OCI-LY3 (cell line): ENCODE data around the gene ESR1.

Experiments used
- H2AFZ ChIP-seq: fragments of 200-600, 300-600 bp; shearing (Covaris generic); 2 replicates; pipeline ENCODE4 v1.6.0; 2014; ENCODE audit warnings: antibody characterized with exemption, low read depth, low read length
- H3K27ac ChIP-seq: fragments of 200-600, 300-600 bp; sonication (generic); 2 replicates; pipeline ENCODE4 v1.5.1; 2014; ENCODE audit warnings: mild to moderate bottlenecking, low read length, moderate library complexity, mixed read lengths
- H3K27me3 ChIP-seq: fragments of 200-600, 300-600 bp; sonication (generic); 2 replicates; pipeline ENCODE4 v1.6.1; 2014; ENCODE audit warnings: low read depth, low read length, mixed read lengths
- H3K36me3 ChIP-seq: fragments of 200-600, 300-600 bp; sonication (generic); replicated peaks from 2 replicates; pipeline ENCODE3; 2014; ENCODE audit warnings: low read depth, low read length, mixed read lengths
- H3K4me1 ChIP-seq: fragments of 300-600, 200-600 bp; sonication (generic); 2 replicates; pipeline ENCODE4 v1.6.1; 2014; ENCODE audit warnings: low read length, mixed read lengths
- H3K4me2 ChIP-seq: fragments of 200-600, 300-600 bp; sonication (generic); 2 replicates; pipeline ENCODE4 v1.6.1; 2014; ENCODE audit warnings: low read length, mixed read lengths
- H3K4me3 ChIP-seq: fragments of 300-600, 200-600 bp; sonication (generic); 2 replicates; pipeline ENCODE4 v1.5.1; 2014; ENCODE audit warnings: antibody characterized with exemption, mild to moderate bottlenecking, low read length, moderate library complexity
- H3K79me2 ChIP-seq: fragments of 300-600, 200-600 bp; shearing (Covaris generic); 2 replicates; pipeline ENCODE4 v1.6.1; 2014; ENCODE audit warnings: mild to moderate bottlenecking, low read length, mixed read lengths
- H3K9ac ChIP-seq: fragments of 300-600, 200-600 bp; shearing (Covaris generic); 2 replicates; pipeline ENCODE4 v1.6.0; 2014; ENCODE audit warnings: mild to moderate bottlenecking, low read length, moderate library complexity
- H3K9me3 ChIP-seq: fragments of 200-600, 300-600 bp; shearing (Covaris generic); 2 replicates; pipeline ENCODE4 v1.6.1; 2014; ENCODE audit warnings: low read length, mixed read lengths; ENCODE audit not compliant: insufficient read depth
- H4K20me1 ChIP-seq: fragments of 200-600, 300-600 bp; sonication (generic); 2 replicates; pipeline ENCODE4 v1.6.1; 2016; ENCODE audit warnings: low read length, mixed read lengths; ENCODE audit not compliant: insufficient read depth
- CTCF ChIP-seq: fragments of 200-600, 300-600 bp; sonication (generic); IDR thresholded peaks from 2 replicates; pipeline ENCODE4 v1.5.1; 2014; ENCODE audit warnings: antibody characterized with exemption, low read length, low read depth
- EZH2phosphoT487 ChIP-seq: fragments of 200-600 bp; shearing (Covaris generic); IDR thresholded peaks from 2 replicates; pipeline ENCODE4 v1.6.1; 2018; ENCODE audit warnings: antibody characterized with exemption, mixed run types, low read depth

ESR1 gene

GRCh38 chr6:151998784-151999183, 191.3 kb downstream of the ESR1 start:
- H2AFZ ChIP-seq: no peak overlapping the region
- H3K27ac ChIP-seq: no peak overlapping the region
- H3K36me3 ChIP-seq: no peaks in the 10 kb centered on the region
- H3K79me2 ChIP-seq: no peaks in the 10 kb centered on the region
- TF ChIP-seq CTCF: no peak
- no peak for TF ChIP-seq EZH2phosphoT487
- no peaks in the 10 kb centered on the region for H4K20me1 ChIP-seq
- H3K27me3 ChIP-seq: no peaks in the 10 kb centered on the region
- H3K4me1 ChIP-seq: no peaks in the 10 kb centered on the region
- H3K9ac ChIP-seq: no peak overlapping the region
- H3K4me2 ChIP-seq: no peak overlapping the region
- H3K4me3 ChIP-seq: no peak overlapping the region
- H3K9me3 ChIP-seq: no peaks in the 10 kb centered on the region

DNA sequence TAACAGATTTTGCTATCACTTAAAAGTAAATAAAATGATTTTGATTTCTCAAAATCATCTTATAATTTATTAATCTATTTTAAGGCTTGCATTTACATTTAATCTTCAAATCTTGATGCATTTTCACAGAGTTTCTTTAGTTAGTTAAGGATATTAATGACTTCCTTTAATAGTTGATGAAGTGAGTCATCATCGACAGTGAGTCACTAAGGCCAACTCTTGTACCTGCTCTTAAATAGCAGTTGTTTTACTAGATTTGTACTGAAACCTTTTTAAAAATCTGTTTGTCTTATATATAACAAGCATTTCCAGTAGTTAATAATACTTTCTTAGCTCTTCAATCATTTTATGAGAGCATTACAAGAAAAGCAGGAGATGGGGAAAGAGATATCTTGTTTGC, 191.7 kb downstream of the ESR1 start:
- Histone ChIP-seq H3K9me3 (no peaks in the 10 kb centered on the region), H2AFZ (no peak overlapping the region), H3K27me3 (no peaks in the 10 kb centered on the region), H3K36me3 (no peaks in the 10 kb centered on the region), H3K4me3 (no peak overlapping the region), H4K20me1 (no peaks in the 10 kb centered on the region), H3K27ac (no peak overlapping the region), H3K9ac (no peak overlapping the region), H3K4me2 (no peak overlapping the region), H3K4me1 (no peaks in the 10 kb centered on the region), H3K79me2 (no peaks in the 10 kb centered on the region)
- TF ChIP-seq CTCF (no peak), EZH2phosphoT487 (no peak)

- TF ChIP-seq EZH2phosphoT487: no peak
- TF ChIP-seq CTCF: no peak
- no peaks in the 10 kb centered on the region for H3K79me2 ChIP-seq
- no peak overlapping the region for H3K9ac ChIP-seq
- H3K27me3 ChIP-seq: peaks cover under 1% of the 10 kb centered on the region; the same call in 1 of the 2 replicates
- no peaks in the 10 kb centered on the region for H3K4me1 ChIP-seq
- H2AFZ ChIP-seq: no peak overlapping the region
- no peaks in the 10 kb centered on the region for H3K9me3 ChIP-seq
- no peaks in the 10 kb centered on the region for H3K36me3 ChIP-seq
- no peak overlapping the region for H3K27ac ChIP-seq
- H4K20me1 ChIP-seq: no peaks in the 10 kb centered on the region
- no peak overlapping the region for H3K4me2 ChIP-seq
- no peak overlapping the region for H3K4me3 ChIP-seq
Measured at GRCh38 chr6:152001408-152001807, 193.9 kb downstream of the ESR1 start.

DNA sequence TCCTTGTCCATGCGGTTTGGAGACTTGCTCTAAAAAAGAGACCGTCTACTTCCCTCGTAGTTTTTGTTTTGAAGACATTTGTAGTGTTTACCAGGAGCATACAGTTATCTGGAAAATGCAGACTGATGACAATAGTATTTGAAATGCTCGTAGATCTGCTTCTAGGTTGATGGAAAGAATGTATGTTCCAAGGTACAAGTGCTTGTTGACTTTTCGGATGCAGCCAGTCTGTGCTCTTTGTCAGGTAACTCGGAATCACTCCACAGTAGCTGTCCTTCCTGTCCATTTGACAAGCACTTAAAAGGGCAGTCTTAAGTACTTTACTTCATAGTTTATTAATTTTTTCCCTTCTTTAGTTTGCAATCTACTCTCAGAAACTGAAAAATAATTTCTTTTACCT, 194.8 kb downstream of the ESR1 start:
- Histone ChIP-seq H4K20me1 (no peaks in the 10 kb centered on the region), H3K9ac (no peak overlapping the region), H3K4me2 (no peak overlapping the region), H3K9me3 (no peaks in the 10 kb centered on the region), H2AFZ (no peak overlapping the region), H3K36me3 (no peaks in the 10 kb centered on the region), H3K4me3 (no peak overlapping the region), H3K27ac (no peak overlapping the region), H3K27me3 (peaks cover 9% of the 10 kb centered on the region; the same call in 1 of the 2 replicates), H3K79me2 (no peaks in the 10 kb centered on the region), H3K4me1 (no peaks in the 10 kb centered on the region)
- TF ChIP-seq CTCF (no peak), EZH2phosphoT487 (no peak)
